Measurements from ENCODE around the gene CMTM8. TPM values are rescaled to one million over a fixed set of nuclear protein-coding genes. Genes with fewer than 3 reads are reported as not detected.

Gene CMTM8
- total and polyA plus RNA-seq, 9 donors, result 0.48 to 9.9 (median 2.1) TPM

GRCh38 chr3:32297366-32297765 lies 58.9 kb downstream of the CMTM8 start:
- Histone ChIP-seq H3K27ac (no peak overlapping the region), H3K36me3 (no peaks in the 10 kb centered on the region), H3K4me1 (ENCODE audit: insufficient read depth) (no peaks in the 10 kb centered on the region), H3K27me3 (no peaks in the 10 kb centered on the region), H3K4me3 (no peak overlapping the region), H3K9me3 (no peaks in the 10 kb centered on the region)
- WGBS, 3 donors, result 89 to 97% (median 96%) methylated on average over 5 of the region's 5 CpGs
- no peak for TF ChIP-seq POLR2A (IDR thresholded peaks at IDR 0.05)
- no peak for TF ChIP-seq CTCF (IDR thresholded peaks at IDR 0.05)
- no peak for TF ChIP-seq EP300 (IDR thresholded peaks at IDR 0.05)
- intact Hi-C loops (cut with DNase I), result loop anchor here in 2 of 4 donors (5.0 to 10.0 kb wide), 3 partner anchors 47 to 170 kb away; no protein-coding TSS in a partner anchor
- DNase-seq, result no peak

- WGBS, 3 donors, result 93 to 95% (median 95%) methylated on average over 2 of the region's 2 CpGs
- no peak for DNase-seq
- no peaks in the 10 kb centered on the region for H3K36me3 ChIP-seq
These were observed 62.9 kb downstream of the CMTM8 start for GRCh38 chr3:32301426-32301825.

GRCh38 chr3:32302601-32303398 lies 64.3 kb downstream of the CMTM8 start:
- H3K9me3 ChIP-seq, result no peaks in the 10 kb centered on the region
- TF ChIP-seq CTCF (IDR thresholded peaks at IDR 0.05), result no peak
- TF ChIP-seq POLR2A (IDR thresholded peaks at IDR 0.05), result no peak
- no peak overlapping the region for H3K27ac ChIP-seq
- WGBS, 3 donors, result 56 to 64% (median 61%) methylated on average over 7 of the region's 7 CpGs
- no peak overlapping the region for H3K4me3 ChIP-seq
- H3K27me3 ChIP-seq, result no peaks in the 10 kb centered on the region
- intact Hi-C loops (cut with DNase I), result no loop called here
- H3K36me3 ChIP-seq, result no peaks in the 10 kb centered on the region
- peaks cover 6% of the 10 kb centered on the region for H3K4me1 ChIP-seq (ENCODE audit: insufficient read depth)
- DNase-seq, result no peak

More at GRCh38 chr3:32301426-32301825, 62.9 kb downstream of the CMTM8 start:
- Histone ChIP-seq H3K4me3 (no peak overlapping the region), H3K27me3 (no peaks in the 10 kb centered on the region), H3K4me1 (ENCODE audit: insufficient read depth) (peaks cover 6% of the 10 kb centered on the region), H3K27ac (no peak overlapping the region), H3K9me3 (no peaks in the 10 kb centered on the region)
- TF ChIP-seq CTCF (IDR thresholded peaks at IDR 0.05), result no peak
- no peak for TF ChIP-seq POLR2A (IDR thresholded peaks at IDR 0.05)
- TF ChIP-seq EP300 (IDR thresholded peaks at IDR 0.05), result no peak
- intact Hi-C loops (cut with DNase I), result no loop called here

GRCh38 chr3:32303399-32303747 lies 64.9 kb downstream of the CMTM8 start:
- Histone ChIP-seq H3K36me3 (no peaks in the 10 kb centered on the region), H3K27me3 (no peaks in the 10 kb centered on the region), H3K27ac (no peak overlapping the region), H3K4me1 (ENCODE audit: insufficient read depth) (peaks cover 6% of the 10 kb centered on the region), H3K4me3 (no peak overlapping the region), H3K9me3 (no peaks in the 10 kb centered on the region)
- intact Hi-C loops (cut with DNase I), result no loop called here
- WGBS, 3 donors, result 11 to 21% (median 18%) methylated on average over 6 of the region's 6 CpGs
- DNase-seq, result no peak
- TF ChIP-seq POLR2A (IDR thresholded peaks at IDR 0.05) (no peak), EP300 (IDR thresholded peaks at IDR 0.05) (no peak), CTCF (IDR thresholded peaks at IDR 0.05) (no peak)
